Endometrial microvascular endothelial cells (primary cell): ENCODE results near the gene CNTN2. TPM values are rescaled to one million over a fixed set of nuclear protein-coding genes. Genes with fewer than 3 reads are reported as not detected.

Source experiments
- in situ Hi-C: cut with HindIII; loops from 2 replicates; pipeline ENCODE4 v1.10.0; 2017; ENCODE audit warnings: low sequenced_read_pairs, low pct_unique_long_range_greater_than_20kb; ENCODE audit errors: inconsistent ontology term
- total RNA-seq: library from RNA; depleted of rRNA; stranded (reverse); fragments of >200 nt; gene quantifications from one replicate; pipeline ENCODE4 v1.2.3, GENCODE V29; 2015; ENCODE audit errors: inconsistent ontology term

The CNTN2 gene
- total RNA-seq, 1 donor from 2014 or later: not detected

- in situ Hi-C loops: no loop called here
These were observed 52.4 kb downstream of the CNTN2 start for GRCh38 chr1:205095422-205095821.

GRCh38 chr1:205098242-205098641 is 55.2 kb downstream of the CNTN2 start:
- in situ Hi-C loops: no loop called here

- in situ Hi-C loops: no loop called here
These were observed 59.4 kb downstream of the CNTN2 start for GRCh38 chr1:205102404-205102803.

- in situ Hi-C loops: no loop called here
These were observed 64.3 kb downstream of the CNTN2 start for GRCh38 chr1:205107327-205107726.

GRCh38 chr1:205108464-205108863 is 65.5 kb downstream of the CNTN2 start:
- in situ Hi-C loops: no loop called here

- in situ Hi-C loops: no loop called here
These were observed 66.3 kb downstream of the CNTN2 start for GRCh38 chr1:205109269-205109668.

- in situ Hi-C loops: no loop called here
These were observed 66.7 kb downstream of the CNTN2 start for GRCh38 chr1:205109711-205110110.

GRCh38 chr1:205111354-205111753 is 68.3 kb downstream of the CNTN2 start:
- in situ Hi-C loops: no loop called here

GRCh38 chr1:205118752-205119151 is 75.7 kb downstream of the CNTN2 start:
- in situ Hi-C loops: no loop called here

- in situ Hi-C loops: no loop called here
These were observed 78.9 kb downstream of the CNTN2 start, which contains the start of gene RBBP5 for GRCh38 chr1:205121660-205122488. Gene RBBP5 (minus strand): TSS chr1:205121978. CDS start chr1:205121873, 105 bp downstream.

- in situ Hi-C loops: no loop called here
These were observed 79.5 kb downstream of the CNTN2 start for GRCh38 chr1:205122489-205122882.

GRCh38 chr1:205124726-205125125 is 81.7 kb downstream of the CNTN2 start:
- in situ Hi-C loops: no loop called here

- in situ Hi-C loops: no loop called here
These were observed 84.6 kb downstream of the CNTN2 start for GRCh38 chr1:205127646-205128045.

Other genes with a start within 250 kb of the CNTN2 start
- gene NFASC, start 172.3 kb upstream of the CNTN2 start, total RNA-seq: not detected
- 2.0 TPM for gene TMEM81, start 41.2 kb downstream of the CNTN2 start, total RNA-seq
- gene RBBP5, start 78.8 kb downstream of the CNTN2 start, total RNA-seq: 15.4 TPM
- gene DSTYK, start 168.5 kb downstream of the CNTN2 start, total RNA-seq: 6.5 TPM
- 3.0 TPM for gene TMCC2, start 184.7 kb downstream of the CNTN2 start, total RNA-seq